ENCODE results near the gene AP3B1. TPM values are rescaled to one million over a fixed set of nuclear protein-coding genes. Genes with fewer than 3 reads are reported as not detected.
A peak's percentile ranks its signal among the peaks of the same experiment; 100 is the strongest.

AP3B1 gene
- total RNA-seq, 2 donors from 2014 or later: 53.4 to 74.0 TPM

DNA sequence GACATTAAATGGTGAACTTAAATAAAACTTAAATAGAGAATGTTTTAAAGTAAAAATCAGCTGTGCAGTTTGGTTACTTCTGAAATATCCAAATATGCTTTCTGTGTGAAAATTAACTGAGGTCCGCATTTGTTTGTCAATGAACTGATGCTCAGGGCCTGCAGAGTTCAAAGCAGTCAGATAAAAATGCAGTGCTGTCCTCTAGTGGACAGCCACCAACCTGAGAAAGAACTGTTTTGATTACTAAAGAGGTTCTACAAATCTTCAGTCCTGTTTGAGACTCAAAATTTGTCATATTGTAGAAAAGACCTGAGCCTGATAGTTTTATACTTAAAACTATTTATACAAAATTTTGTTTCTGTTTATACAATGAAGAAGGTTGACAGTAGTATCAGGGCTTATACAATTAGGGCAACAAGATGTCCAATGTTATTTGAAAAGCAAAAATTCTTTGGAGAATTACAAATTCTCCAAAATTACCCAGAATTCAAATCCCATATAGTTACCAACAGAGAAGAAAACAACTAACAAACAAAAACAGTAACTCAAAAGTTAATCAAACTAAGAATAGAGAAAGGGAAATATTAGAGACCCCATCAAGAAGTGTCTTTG is 286.0 kb downstream of the AP3B1 start:
- DNase-seq: no peak
- peaks cover 8% of the 10 kb centered on the region for H3K36me3 ChIP-seq (ENCODE audit: control insufficient read depth, insufficient read depth, low read length)
- H3K27me3 ChIP-seq (ENCODE audit: control insufficient read depth, insufficient read depth, low read length, poor library complexity, severe bottlenecking): peaks cover 4% of the 10 kb centered on the region
- Mint-ChIP-seq H3K4me3 (no peak overlapping the region), H3K36me3 (ENCODE audit: low read depth) (peaks cover 2% of the 10 kb centered on the region), H3K4me1 (peaks cover 8% of the 10 kb centered on the region), H3K27me3 (ENCODE audit: insufficient read depth) (peaks cover 10% of the 10 kb centered on the region), H3K27ac (no peak overlapping the region), H3K9me3 (no peaks in the 10 kb centered on the region)
- H3K9ac ChIP-seq (ENCODE audit: extremely low read depth, low read length, poor library complexity, severe bottlenecking): no peak overlapping the region
- H3K27ac ChIP-seq (ENCODE audit: low read depth, low read length): no peak overlapping the region
- WGBS, 2 experiments (ENCODE audit: insufficient coverage in 1 of 2, insufficient read length in 1 of 2): 25 to 40% methylated on average over 1 of the region's 1 CpG
- H3K9me3 ChIP-seq (ENCODE audit: control insufficient read depth, low read length): peaks cover 8% of the 10 kb centered on the region
- H3K4me3 ChIP-seq (ENCODE audit: low read length): no peak overlapping the region
- TF ChIP-seq CTCF (conservative IDR thresholded peaks at IDR 0.05): peak; percentile 91
- H3K4me1 ChIP-seq (ENCODE audit: control insufficient read depth, insufficient read depth, low read length): no peaks in the 10 kb centered on the region

GRCh38 chr5:78007233-78007632 is 287.3 kb downstream of the AP3B1 start:
- WGBS, 2 experiments (ENCODE audit: insufficient coverage in 1 of 2, insufficient read length in 1 of 2): 84 to 92% methylated on average over 2 to 3 of the region's 3 CpGs
- no peaks in the 10 kb centered on the region for H3K9me3 Mint-ChIP-seq
- no peaks in the 10 kb centered on the region for H3K27me3 Mint-ChIP-seq (ENCODE audit: insufficient read depth)
- H3K4me1 Mint-ChIP-seq: peaks cover 6% of the 10 kb centered on the region
- Histone ChIP-seq H3K4me3 (ENCODE audit: low read length) (no peak overlapping the region), H3K4me1 (ENCODE audit: control insufficient read depth, insufficient read depth, low read length) (no peaks in the 10 kb centered on the region), H3K27ac (ENCODE audit: low read depth, low read length) (no peak overlapping the region), H3K36me3 (ENCODE audit: control insufficient read depth, insufficient read depth, low read length) (peaks cover 8% of the 10 kb centered on the region), H3K9ac (ENCODE audit: extremely low read depth, low read length, poor library complexity, severe bottlenecking) (no peak overlapping the region), H3K27me3 (ENCODE audit: control insufficient read depth, insufficient read depth, low read length, poor library complexity, severe bottlenecking) (peaks cover 4% of the 10 kb centered on the region), H3K9me3 (ENCODE audit: control insufficient read depth, low read length) (peaks cover 8% of the 10 kb centered on the region)
- no peak overlapping the region for H3K27ac Mint-ChIP-seq
- peaks cover 5% of the 10 kb centered on the region for H3K36me3 Mint-ChIP-seq (ENCODE audit: low read depth)
- no peak for DNase-seq
- H3K4me3 Mint-ChIP-seq: no peak overlapping the region
- TF ChIP-seq CTCF (conservative IDR thresholded peaks at IDR 0.05): no peak

DNA sequence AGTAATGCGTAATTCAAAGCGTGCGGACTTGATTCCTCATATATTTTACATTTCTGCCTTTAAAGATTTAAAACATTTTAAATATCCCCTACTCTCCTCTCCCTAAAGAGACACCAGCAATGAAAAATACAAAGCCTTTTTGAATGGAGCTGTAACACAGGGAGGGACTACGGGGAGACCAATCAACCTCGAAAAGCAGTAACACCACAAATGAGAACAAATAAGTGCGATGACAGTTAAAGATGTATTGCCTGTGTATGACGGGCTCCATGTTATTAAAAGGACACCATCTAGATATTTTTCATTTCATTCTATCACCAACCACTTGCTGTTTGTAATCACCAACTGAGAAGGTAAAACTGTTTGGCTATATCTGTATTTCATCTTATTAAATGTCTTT is 288.0 kb downstream of the AP3B1 start:
- Histone ChIP-seq H3K9me3 (ENCODE audit: control insufficient read depth, low read length) (peaks cover 8% of the 10 kb centered on the region), H3K9ac (ENCODE audit: extremely low read depth, low read length, poor library complexity, severe bottlenecking) (no peak overlapping the region), H3K4me3 (ENCODE audit: low read length) (no peak overlapping the region), H3K36me3 (ENCODE audit: control insufficient read depth, insufficient read depth, low read length) (peaks cover 8% of the 10 kb centered on the region), H3K4me1 (ENCODE audit: control insufficient read depth, insufficient read depth, low read length) (no peaks in the 10 kb centered on the region), H3K27ac (ENCODE audit: low read depth, low read length) (no peak overlapping the region), H3K27me3 (ENCODE audit: control insufficient read depth, insufficient read depth, low read length, poor library complexity, severe bottlenecking) (peaks cover 4% of the 10 kb centered on the region)
- no peak for TF ChIP-seq CTCF (conservative IDR thresholded peaks at IDR 0.05)
- peaks cover 6% of the 10 kb centered on the region for H3K4me1 Mint-ChIP-seq
- no peak overlapping the region for H3K4me3 Mint-ChIP-seq
- no peaks in the 10 kb centered on the region for H3K9me3 Mint-ChIP-seq
- WGBS, 2 experiments (ENCODE audit: insufficient coverage in 1 of 2, insufficient read length in 1 of 2): 93 to 97% methylated on average over 3 to 7 of the region's 7 CpGs
- DNase-seq: no peak
- H3K27ac Mint-ChIP-seq: no peak overlapping the region
- H3K27me3 Mint-ChIP-seq (ENCODE audit: insufficient read depth): no peaks in the 10 kb centered on the region
- peaks cover 5% of the 10 kb centered on the region for H3K36me3 Mint-ChIP-seq (ENCODE audit: low read depth)
